ENCODE results near the gene MATCAP1.

The MATCAP1 gene

DNA sequence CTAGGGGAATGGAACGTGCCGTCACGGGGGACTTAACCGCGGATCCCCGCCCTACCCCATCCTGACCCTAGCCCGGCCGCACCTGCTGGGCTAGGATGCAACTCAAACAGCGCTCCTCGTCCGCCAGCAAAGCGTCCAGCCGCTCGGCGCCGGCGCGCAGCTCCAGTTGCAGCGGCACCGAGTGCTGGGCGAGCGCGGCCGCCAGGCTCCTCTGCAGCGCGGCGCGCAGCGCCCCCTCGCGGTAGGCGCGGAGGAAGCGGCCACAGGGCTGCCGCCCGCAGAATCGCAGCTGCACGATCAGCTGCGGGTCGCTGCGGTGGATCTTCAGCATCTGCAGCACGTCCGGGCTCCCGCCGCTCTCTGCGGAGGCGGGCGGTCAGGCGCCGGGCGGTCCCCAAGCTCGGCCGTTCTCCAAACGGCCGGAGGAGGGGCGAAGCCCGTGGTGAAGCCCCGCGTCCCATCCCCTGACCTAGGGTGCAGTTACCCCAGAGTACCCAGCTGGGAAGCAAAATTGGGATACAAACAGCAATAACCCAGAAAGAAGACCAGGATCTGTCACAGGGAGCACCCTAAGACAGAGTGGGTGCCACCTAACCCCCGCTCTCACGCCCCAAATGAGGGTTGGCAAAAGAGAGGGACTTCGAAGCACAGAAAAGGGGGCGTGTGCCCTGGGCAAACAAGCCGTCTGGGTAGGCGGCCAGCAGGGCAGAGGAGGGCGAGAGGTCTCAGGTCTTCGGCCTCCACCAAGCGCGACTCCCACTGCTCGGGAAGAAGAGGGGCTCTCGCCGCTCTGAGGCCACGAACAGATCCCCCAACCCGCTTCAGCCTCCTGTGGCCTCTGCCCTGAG is 28.2 kb downstream of the MATCAP1 start:
- DNase-seq = peak; percentile 64

GRCh38 chr16:67154578-67155294 is 29.0 kb downstream of the MATCAP1 start:
- DNase-seq = no peak

- DNase-seq = no peak
Measured at GRCh38 chr16:67151431-67152097, 32.2 kb downstream of the MATCAP1 start.

- peak; percentile 54 for DNase-seq
Measured at GRCh38 chr16:67150833-67151396, 32.8 kb downstream of the MATCAP1 start, which contains the start of gene B3GNT9. B3GNT9 (minus strand) TSS chr16:67150998; CDS start chr16:67150485, 513 bp downstream.

DNA sequence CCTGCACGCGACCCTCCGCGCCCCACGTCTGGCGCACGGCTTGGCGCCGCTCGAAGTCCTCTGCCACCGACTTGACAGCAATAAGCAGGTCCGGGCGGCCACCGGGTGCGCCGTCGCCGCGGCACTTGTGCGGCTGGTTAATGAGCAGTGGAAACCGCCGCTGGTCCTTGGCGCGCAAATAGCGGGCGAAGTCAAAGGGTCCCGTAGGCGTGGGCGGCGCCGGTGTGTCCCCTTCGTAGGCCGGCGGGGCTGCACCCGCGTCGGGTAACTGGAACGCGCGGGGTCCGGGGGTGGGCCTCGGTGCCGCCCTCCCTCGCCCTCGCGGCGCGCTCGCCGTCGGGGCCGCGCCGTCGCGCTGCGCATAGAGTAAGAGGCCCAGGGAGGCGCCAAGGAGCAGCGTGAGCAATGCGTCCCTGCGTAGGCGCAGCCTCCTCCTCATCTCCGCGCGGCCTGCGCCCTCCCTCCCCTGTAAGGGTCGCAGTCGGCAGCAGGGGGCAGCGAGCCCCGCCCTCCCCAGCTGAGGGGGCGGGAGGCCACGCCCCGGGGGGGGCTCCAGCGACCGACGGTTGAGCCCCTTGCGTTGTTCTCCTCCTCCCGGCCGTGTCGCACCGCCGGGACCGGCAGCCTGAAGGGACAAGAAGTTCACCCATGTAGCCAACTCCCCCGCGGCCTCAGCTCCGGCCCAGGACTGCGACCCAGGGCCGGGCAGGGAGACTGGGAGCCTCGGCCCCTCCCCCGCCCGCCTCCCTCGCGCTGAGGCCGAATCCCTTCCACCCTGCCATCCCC is 33.5 kb downstream of the MATCAP1 start:
- DNase-seq = peak; percentile 56

DNA sequence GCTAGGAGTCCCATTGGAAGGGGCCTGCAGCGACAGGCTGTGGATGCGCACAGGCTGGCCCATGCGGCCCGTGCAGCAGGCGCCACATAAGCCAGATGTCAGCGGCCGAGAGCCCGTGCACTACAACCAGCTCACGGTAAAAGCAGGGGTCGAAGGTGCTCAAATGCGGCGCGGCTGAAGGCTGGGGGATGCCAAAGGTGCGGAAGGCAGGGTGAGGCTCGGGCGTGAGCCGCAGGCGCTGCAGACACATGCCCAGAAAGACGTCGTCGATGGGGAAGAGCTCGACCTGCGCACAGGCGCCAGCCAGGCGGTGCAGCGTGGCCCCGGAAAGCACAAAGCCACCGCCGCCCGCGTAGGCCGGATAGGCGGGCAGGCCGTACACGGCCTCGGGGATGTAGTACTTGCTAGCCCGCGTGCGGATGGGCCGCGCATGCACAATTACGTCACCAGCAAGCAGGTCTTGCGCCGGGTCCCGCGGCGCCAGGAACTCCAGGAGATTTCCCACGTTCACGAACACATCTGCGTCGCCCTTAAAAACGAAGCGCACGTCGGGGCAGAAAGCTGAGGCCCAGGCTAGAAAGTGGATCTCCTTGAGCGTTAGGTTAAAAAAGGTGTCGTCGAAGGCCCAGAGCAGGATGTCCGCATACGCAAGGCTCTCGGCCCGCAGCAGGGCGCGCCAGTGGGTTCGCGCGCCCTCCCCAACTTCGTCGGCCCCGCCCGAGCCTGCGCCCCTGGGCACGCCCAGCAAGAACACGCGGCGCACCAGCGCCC is 34.3 kb downstream of the MATCAP1 start:
- DNase-seq = no peak

DNA sequence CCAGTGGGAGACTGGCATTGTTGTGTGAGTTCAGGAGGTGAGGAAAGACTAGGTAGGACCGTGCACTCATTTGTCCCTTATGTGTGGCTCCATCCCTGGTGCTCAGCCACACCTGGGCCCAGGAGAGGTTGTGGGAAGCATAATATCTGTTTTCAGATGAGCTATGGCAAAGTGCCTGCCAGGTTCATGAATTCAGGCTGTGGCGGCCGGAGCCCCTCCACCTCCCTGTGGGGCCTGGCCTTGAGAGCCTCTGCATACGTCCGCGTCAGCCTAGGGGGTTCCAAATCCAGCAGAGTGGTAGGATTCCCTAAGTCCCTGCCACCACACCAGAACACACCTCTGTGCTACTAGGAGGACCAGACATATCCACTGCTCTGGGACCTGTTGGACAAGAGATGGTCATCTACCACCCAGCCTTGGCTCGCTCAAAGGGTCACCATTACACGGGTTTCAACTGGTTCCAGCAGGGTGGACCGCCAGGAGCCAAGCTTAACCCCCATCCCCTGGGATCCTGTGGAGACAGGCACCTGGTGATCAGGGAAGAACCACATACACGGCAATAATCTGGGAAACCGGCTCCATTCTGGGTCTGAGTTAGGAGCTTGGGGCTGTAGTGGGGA is 35.0 kb downstream of the MATCAP1 start:
- DNase-seq = no peak

- no peak for DNase-seq
Measured at GRCh38 chr16:67148221-67148620, 35.5 kb downstream of the MATCAP1 start.

- no peak for DNase-seq
Measured at GRCh38 chr16:67147437-67148140, 36.2 kb downstream of the MATCAP1 start.

- DNase-seq = no peak
Measured at GRCh38 chr16:67146523-67147357, 37.0 kb downstream of the MATCAP1 start.

GRCh38 chr16:67145746-67146145 is 38.0 kb downstream of the MATCAP1 start:
- DNase-seq = no peak

DNA sequence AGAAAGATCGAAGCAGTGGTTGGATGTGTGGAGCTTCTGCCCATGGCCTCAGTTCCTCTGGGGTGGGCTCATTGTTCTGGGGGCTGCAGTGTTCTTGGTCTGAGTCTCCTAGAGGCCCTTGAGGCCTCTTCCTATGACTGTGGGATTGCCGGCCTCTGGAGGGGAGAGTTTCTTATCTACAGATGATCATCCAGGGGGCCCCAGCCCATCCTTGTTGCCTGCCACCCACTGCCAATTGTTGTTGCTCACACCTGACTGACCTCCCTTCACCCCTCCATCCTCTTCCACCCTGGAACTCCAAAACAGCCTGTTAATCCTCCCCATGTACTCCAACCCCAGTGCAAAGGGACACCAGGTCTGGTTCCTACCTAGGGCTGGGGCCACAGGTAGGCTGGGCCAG is 38.8 kb downstream of the MATCAP1 start:
- no peak for DNase-seq

- DNase-seq = no peak
Measured at GRCh38 chr16:67142342-67142741, 41.4 kb downstream of the MATCAP1 start.

DNA sequence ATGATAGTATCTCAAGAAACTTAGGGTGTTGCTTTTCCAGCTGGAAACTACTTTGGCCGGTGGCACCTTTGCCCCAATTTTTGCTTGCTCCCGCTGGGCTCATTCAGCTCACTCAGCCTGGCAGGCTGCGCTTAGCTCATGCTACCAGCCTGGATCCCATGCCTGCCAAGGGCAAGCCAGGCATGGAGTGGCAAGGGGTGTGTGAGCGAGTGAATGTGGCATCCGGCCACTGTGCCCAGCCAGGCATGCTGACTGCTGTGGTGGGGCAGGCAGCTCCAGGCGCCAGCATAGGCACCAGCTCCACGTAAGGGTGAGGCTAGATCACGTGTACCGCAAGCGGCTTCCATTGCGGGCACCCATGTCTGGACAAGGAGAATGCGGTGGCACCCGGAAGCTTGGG is 42.4 kb downstream of the MATCAP1 start:
- DNase-seq = no peak

DNA sequence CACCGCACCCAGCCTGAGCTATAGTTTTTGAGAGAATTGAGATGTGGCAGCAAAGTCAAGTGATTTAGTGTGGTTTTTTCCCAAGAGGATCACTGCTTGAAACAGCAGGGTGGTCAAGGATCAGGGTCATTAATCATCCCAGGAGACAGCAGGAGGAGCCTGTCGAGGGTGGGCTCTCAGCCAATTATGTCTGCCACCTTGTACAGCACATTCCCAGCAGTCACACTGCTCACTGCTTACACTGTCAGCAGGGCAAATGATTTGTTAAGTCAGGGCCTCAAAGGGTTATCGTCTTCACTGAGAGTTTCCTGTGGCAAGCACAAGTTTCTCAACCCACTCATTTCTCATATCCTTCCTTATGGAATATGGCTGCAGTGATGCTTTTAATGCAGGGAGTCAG is 46.2 kb downstream of the MATCAP1 start:
- DNase-seq = no peak

GRCh38 chr16:67129422-67129821 is 54.3 kb downstream of the MATCAP1 start:
- no peak for DNase-seq

DNA sequence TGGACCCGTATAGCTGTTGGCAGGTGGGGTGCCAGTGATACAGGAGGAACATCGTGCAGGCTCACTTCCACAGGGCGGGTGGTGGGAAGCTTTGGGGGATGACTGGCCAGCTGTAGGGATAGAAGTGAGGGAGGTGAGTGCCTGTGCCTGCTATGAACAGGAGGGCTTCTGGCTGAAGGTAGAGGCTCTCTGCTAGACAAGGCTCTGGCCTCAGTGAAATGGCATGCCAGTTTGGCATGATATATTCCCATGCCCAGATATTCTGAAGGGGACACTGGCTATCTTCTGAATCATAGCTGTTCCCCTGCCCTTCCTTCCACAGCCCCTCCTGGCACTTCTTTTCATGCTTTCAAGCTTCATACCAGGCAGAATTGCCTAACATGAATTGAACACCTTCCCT is 54.9 kb downstream of the MATCAP1 start:
- no peak for DNase-seq

- DNase-seq = no peak
Measured at GRCh38 chr16:67128417-67128816, 55.3 kb downstream of the MATCAP1 start.

Measured in fibroblast of skin of back (primary cell).